HG03571 (cell line): ENCODE measurements around the gene BRINP2.

Experiments used
- ATAC-seq: cut with Tn5 transposase; IDR thresholded peaks from one replicate; pipeline ENCODE4 v1.9.1; 2021; ENCODE audit not compliant: unreplicated experiment

BRINP2 gene

DNA sequence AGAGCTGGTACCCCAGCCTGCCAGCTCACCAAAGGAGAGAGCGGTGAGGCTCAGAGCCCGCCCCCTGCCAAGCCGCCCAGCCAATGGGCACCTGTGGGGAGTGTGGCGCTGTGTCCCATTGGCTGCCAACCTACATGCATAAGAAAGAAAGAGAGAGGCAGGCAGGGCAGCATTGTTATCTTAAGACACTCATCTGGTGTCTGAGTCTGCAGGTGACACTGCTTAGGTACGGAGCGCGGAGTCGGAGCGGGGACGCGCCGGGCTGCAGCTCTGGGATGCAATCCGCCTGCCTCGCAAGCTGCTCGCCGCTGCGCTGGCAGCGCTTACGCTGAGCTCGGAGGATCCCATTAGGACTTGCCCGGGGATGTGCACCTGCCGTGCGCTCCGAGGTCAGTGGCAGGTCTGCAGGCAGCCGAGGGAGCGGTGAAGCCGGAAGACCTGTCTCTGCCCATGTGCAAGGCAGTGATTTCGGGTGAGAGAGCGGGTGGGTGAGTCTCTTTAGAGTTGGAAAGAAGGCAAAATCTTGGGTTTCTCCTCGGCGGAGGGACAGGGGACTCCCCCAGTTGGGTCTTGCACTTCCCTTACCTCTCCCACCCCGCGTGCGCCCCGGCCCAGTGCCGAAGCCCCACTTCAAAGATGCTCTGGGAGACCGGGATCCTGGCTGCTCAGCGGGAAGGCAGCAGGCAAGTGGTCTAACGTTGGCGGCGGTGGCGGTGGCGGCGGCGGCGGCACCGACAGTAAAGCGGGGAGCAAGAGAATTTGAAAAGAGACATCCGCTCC is at the start of gene BRINP2:
Gene BRINP2 (plus strand): TSS at position 203 of the 780 bp plus-strand sequence. CDS start 58,919 bp downstream, outside the sequence.
- peak; percentile 55 for ATAC-seq

DNA sequence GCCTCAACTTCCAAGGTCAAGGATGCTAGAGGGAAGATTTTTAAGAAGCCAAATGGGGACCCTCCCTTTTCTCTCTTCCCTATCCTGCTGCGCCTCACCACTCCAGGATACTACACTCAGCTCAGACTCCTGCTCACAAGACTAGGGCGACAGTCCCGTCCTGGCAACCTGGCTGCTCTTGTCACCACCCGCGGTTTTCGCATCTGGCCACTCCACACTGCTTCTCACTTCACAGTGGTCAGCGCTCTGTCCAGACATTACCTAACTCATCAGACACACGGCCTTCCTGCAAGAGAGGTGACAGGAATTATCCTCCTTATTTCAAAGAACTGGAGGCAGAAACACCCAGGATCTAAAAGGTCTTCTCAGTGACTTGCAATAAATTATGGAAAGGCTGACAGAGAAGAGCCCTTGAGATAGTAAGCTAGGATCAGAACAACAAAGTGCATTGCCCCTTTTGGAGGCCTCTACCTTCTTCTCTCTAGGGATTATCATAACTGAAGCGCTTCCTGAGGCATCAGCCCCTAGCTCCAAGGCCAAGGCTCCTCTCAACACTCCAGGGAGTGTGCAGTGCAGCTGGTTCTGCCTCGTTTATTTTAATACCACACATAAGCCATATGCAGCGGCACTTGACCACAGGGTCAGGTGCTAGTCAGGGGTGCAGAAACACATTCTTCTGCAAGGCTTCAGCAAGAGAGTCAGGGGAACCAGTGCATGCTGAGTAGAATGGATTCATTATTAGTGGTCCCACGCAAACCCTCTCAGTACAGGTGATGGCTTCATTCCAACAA is 48.1 kb upstream of the BRINP2 start:
- ATAC-seq = no peak

DNA sequence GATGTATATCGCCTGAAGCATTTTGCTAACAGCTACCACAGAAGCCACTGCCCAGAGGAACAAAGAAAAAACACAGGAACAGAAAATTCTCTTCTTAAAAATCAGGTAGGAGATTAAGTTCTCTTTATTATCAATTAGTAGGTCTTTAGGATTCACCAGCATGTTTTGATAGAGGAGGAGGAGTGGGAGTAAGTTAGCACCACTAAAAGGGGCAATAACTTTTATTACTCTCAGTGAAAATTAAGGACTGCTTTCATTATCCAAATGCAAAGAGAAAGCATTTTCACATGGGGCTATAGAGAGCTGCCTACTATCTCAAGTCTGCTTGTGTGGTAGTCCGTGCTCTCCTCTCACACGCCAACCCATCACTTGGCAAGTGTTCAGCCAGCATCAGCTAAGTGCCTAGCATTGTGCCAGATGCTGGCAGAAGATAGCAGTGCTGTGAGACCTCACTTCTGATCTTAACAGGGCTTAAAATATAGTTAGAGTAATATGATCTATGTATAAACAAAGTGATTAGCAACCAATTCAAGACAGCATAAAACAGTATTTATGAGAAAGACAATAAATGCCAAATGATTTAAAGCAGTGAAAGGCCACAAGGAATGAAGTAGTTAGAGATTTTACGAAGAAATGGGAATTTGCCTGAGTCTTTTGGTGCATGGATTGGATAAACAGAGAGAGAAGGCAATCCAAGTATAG is 46.0 kb upstream of the BRINP2 start:
- no peak for ATAC-seq

GRCh38 chr1:177126267-177126666 is 44.5 kb upstream of the BRINP2 start:
- ATAC-seq = no peak

DNA sequence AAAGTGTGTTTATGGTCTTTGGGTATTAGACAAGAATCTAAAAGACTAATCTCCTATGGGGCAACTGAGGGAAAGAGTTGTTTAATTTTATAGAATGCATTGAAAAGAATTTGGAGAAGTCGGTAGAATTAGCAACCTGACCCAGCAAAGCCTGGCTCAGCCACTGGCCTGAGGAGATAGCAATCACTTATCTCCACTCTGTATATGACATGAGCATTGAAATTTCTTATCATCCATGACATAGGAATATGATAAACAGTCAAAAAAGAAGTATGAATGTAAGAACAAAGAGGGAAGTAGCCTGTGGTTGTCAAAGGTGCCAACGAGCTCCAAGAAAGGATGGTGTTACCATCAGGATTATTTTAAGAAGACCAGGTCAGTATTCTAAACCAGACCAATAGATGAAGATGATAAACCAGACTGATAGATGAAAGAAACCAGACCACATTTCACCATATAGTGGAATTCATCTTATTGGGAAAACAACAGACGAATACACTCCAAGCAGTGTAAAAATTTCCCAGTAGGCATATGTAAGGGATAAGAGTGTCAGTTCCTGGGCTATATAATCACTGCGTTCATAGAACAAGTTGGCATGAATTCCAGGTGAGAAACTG is 42.0 kb upstream of the BRINP2 start:
- ATAC-seq = no peak

DNA sequence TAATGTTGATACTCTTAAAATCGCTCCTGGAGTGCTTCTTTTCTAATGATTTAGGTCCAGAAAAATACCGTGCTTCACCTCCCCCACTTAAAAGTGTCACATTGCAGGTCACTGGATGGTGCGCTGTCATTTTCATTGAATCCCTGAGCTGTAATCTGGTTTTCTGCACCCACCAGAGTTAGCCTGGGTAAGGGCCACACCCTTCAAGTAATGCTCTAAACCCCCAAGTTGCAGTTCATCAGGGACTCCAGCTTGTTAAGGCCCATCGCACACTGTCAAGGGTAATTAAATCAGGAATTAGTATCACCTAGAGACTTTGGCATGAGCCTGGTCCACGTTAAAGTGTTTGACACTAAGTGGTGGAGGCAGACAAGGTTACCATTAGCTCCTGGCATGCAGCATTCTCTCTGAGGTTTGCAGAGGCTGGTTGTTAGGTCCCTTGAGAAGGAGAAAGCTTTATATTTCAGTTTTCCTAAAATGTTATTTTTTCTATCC is 40.3 kb upstream of the BRINP2 start:
- ATAC-seq = no peak

GRCh38 chr1:177131723-177132122 is 39.0 kb upstream of the BRINP2 start:
- no peak for ATAC-seq

DNA sequence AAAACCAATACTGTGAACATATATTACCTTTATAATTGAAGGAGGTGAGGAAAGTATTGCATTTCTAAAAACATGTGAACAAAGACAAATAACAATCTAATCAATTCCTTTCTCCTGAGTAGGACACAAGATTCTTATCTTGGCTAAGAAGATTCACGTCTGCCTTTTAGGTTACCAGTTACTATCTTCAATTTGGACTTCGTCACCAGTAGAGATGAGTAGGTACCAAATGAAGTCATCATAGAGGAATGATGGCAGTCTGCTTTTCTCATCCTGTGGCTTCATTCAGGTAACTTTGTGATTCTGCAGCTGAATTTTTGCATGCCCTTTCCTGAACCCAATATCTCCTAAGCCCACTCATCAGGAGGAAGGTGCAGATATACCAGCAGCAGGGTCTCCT is 38.6 kb upstream of the BRINP2 start:
- no peak for ATAC-seq

GRCh38 chr1:177133977-177134538 is 36.7 kb upstream of the BRINP2 start:
- ATAC-seq = no peak

DNA sequence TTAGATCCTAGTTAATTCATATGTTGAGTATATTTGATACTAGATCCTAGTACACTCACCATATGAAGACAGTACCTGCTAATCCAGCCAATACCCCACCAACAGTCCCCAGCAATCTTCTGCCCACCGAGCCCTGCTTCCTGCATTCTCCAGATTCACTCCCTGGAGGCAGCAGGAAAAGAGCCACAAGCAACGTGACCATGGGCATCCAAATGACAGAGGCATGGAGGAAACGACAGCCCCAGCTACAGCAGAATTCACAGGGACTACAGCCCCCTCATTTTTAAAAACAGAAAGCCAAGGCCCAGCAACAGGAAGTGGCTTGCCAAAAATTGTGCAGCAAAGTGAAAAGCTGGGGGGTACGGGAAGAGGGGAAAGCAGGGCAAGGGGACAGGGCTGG is 35.5 kb upstream of the BRINP2 start:
- ATAC-seq = no peak

GRCh38 chr1:177137814-177138213 is 32.9 kb upstream of the BRINP2 start:
- no peak for ATAC-seq

DNA sequence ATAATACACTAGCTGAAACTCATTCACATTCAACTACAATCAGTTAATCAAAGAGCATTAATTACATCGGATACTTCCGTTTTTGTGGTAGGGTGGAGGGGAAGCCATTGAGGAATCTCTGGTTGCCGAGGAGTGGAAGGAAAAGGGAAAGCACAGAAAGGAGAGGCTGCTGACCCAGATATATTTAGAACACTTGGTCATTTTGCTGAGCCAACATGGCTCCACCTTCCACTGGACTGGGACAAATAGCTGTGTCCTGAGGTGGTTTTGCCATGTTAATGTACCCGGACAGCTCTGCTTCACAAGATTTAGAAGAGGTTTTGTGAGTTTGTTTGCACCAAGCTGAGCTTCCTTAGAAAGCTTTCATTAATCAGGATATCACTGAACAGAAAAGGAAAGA is 32.4 kb upstream of the BRINP2 start:
- no peak for ATAC-seq

GRCh38 chr1:177142010-177142409 is 28.7 kb upstream of the BRINP2 start:
- ATAC-seq = no peak

- no peak for ATAC-seq
Observed at GRCh38 chr1:177142791-177143271, 27.9 kb upstream of the BRINP2 start.

GRCh38 chr1:177145106-177146070 is 25.4 kb upstream of the BRINP2 start:
- ATAC-seq = no peak

DNA sequence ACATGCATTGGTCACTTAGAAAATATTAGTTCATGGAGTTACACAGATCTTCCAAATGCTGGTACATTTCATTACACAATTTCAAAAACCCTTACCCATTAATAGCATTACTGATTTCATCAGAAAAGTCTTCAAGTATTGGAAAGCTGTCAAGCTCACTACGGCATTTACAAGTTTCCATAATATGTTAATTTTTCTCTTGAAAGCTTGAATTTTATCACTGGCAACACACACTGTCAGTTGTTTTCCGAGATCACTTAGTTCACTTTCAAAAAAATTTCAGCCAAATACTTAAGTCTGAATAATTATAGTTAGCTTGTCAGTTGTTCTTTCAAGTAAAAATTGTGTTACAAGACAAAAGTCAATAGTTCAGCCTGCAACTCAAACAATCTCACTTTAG is 24.3 kb upstream of the BRINP2 start:
- no peak for ATAC-seq

DNA sequence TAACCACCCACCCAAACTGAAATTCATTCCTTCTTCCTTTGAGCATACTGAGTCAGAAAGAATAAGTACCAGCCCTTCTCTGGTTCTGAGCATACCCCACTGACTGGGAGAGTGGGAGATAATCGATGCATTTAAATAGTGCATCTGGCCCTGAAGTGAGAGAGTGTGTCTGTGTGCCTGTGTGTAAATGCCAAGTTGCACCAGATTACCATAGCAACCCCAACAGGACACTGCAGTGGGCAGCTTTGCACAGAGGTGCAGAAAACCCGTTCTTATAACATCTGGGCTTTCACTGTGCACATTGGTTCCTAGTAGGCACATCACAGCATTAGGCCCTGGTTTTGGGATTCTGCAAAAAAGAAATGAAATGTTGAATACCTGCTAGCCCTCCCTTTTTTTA is 8.5 kb upstream of the BRINP2 start:
- no peak for ATAC-seq

- no peak for ATAC-seq
Observed at GRCh38 chr1:177163844-177164379, 6.8 kb upstream of the BRINP2 start.

DNA sequence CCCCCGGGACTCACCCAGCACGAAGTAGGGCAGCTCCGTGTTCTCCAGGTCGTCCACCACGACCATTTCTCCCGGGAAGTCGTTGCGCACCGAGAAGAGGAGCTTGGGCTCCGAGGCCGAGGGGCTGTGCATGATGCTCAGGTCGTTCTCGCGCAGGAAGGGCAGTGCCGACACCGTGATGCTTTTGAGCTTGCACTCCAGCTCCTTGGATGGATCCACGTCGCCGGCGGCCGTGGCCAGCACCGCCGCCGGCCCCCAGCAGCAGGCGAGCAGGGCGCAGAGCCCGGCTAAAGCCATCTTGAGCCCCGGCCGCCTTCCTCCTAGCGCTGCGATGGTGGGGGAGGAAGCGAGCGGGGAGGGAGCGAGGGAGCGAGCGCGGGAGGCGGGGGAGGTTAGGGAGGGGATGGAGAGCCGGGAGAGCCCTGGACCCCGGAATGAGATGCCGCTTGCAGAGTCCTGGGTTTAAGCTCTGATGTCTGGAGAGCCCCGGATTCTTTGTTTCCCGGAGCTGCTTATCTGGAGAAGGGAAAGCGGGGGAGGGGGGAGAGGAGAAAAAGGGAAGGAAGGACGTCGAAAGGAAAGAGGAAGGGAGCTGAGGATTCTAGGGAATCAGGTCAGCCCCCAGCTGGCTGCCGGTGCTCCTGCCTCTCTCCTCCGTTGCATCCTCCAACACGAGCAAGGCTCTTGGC is 6.2 kb upstream of the BRINP2 start, which contains the start of gene ASTN1:
Gene ASTN1 (minus strand): TSS at position 333 of the 689 bp plus-strand sequence. CDS start 36 bp downstream, at position 297.
- no peak for ATAC-seq
